GM13976 (cell line): Measurements from ENCODE around the gene KIRREL3.

Experiments used
- DNase-seq: peaks from one replicate; pipeline ENCODE4 v3.0.0; 2012; ENCODE audit warnings: low spot score
- CTCF ChIP-seq: IDR thresholded peaks from 2 replicates; pipeline ENCODE4 v1.5.1; 2012; ENCODE audit warnings: borderline replicate concordance, mild to moderate bottlenecking; ENCODE audit not compliant: insufficient read depth; ENCODE audit errors: extremely low read depth, missing control alignments, control extremely low read depth
- in situ Hi-C: fragments of 300-500 bp; cut with MboI; formaldehyde crosslinking; loops from one replicate; pipeline ENCODE4 v1.12.0; 2022; ENCODE audit warnings: low sequenced_read_pairs, mixed read lengths, inconsistent platforms; ENCODE audit not compliant: unreplicated experiment

KIRREL3 gene

GRCh38 chr11:126479178-126479930 lies 521.2 kb downstream of the KIRREL3 start:
- in situ Hi-C loops: no loop called here
- no peak for DNase-seq
- TF ChIP-seq CTCF: no peak

- no peak for DNase-seq
- TF ChIP-seq CTCF: no peak
- in situ Hi-C loops: no loop called here
Observed at GRCh38 chr11:126478466-126478865, 522.1 kb downstream of the KIRREL3 start.

GRCh38 chr11:126477535-126478305 lies 522.9 kb downstream of the KIRREL3 start:
- in situ Hi-C loops: no loop called here
- no peak for DNase-seq
- TF ChIP-seq CTCF: no peak

- in situ Hi-C loops: no loop called here
- no peak for DNase-seq
- no peak for TF ChIP-seq CTCF
Observed at GRCh38 chr11:126476977-126477376, 523.6 kb downstream of the KIRREL3 start.

GRCh38 chr11:126476266-126476924 lies 524.2 kb downstream of the KIRREL3 start:
- in situ Hi-C loops: no loop called here
- DNase-seq: no peak
- TF ChIP-seq CTCF: no peak
